IPS DF 6.9 (cell line): ENCODE measurements around the gene IL1RAPL2.

Experiments used
- DNase-seq: peaks from one replicate; pipeline ENCODE4 v3.0.0-alpha.2; 2013; ENCODE audit warnings: low read depth, low spot score
- H3K27ac ChIP-seq: one replicate; pipeline ENCODE4 v1.5.1; 2013; ENCODE audit warnings: low read length, control low read depth
- H3K27me3 ChIP-seq: 2 replicates; pipeline ENCODE4 v1.6.1; 2013; ENCODE audit warnings: mild to moderate bottlenecking, low read length; ENCODE audit not compliant: control insufficient read depth, insufficient read depth
- H3K36me3 ChIP-seq: 2 replicates; pipeline ENCODE4 v1.6.1; 2013; ENCODE audit warnings: low read length; ENCODE audit not compliant: control insufficient read depth, insufficient read depth
- H3K4me1 ChIP-seq: 2 replicates; pipeline ENCODE4 v1.6.1; 2013; ENCODE audit warnings: low read length; ENCODE audit not compliant: control insufficient read depth, insufficient read depth
- H3K4me3 ChIP-seq: 2 replicates; pipeline ENCODE4 v1.5.1; 2013; ENCODE audit warnings: mild to moderate bottlenecking, low read length
- H3K9me3 ChIP-seq: 2 replicates; pipeline ENCODE4 v1.6.1; 2013; ENCODE audit warnings: low read length, inconsistent platforms; ENCODE audit not compliant: control insufficient read depth, insufficient read depth
- WGBS: extraction: QIAGEN DNeasy Blood & Tissue Kit; methylation state at CpG from one replicate; pipeline ENCODE4 v1.1.7; 2013; ENCODE audit warnings: mixed read lengths, missing lambda C conversion rate; ENCODE audit not compliant: insufficient read length, insufficient coverage; 5-methylcytosine and 5-hydroxymethylcytosine counted together

Gene IL1RAPL2

DNA sequence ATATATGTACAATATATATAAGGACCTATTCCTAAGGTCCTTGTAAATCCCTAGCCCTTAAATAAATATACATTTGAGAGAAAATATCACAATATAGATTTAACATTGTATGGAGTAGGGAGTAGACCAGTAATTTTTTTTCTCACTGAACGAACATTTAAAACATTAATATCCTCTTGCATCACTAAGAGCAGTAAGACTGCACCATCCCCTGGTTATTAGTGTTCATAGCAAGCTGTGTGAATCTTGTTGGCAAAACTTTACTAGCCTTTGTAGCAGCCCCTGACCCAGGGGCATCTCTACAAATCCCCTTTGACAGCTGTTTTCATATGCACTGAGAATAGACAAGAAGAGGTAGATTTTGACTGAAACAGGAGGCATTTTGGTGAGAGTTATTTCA is 146.5 kb downstream of the IL1RAPL2 start:
- no peaks in the 10 kb centered on the region for H3K27me3 ChIP-seq
- no CpG with 5 or more reads among the region's 1 CpG for WGBS
- no peak for DNase-seq

GRCh38 chrX:104721854-104722253 is 155.9 kb downstream of the IL1RAPL2 start:
- Histone ChIP-seq H3K27ac (no peak overlapping the region), H3K4me1 (no peaks in the 10 kb centered on the region), H3K27me3 (no peaks in the 10 kb centered on the region), H3K36me3 (no peaks in the 10 kb centered on the region), H3K4me3 (no peak overlapping the region), H3K9me3 (no peaks in the 10 kb centered on the region)
- WGBS: no CpG with 5 or more reads among the region's 3 CpGs
- DNase-seq: no peak

More for the DNA sequence above, 146.5 kb downstream of the IL1RAPL2 start:
- H3K4me3 ChIP-seq: no peak overlapping the region
- H3K9me3 ChIP-seq: no peaks in the 10 kb centered on the region
- H3K4me1 ChIP-seq: no peaks in the 10 kb centered on the region
- H3K36me3 ChIP-seq: no peaks in the 10 kb centered on the region
- H3K27ac ChIP-seq: no peak overlapping the region

- H3K4me3 ChIP-seq: no peak overlapping the region
- no peaks in the 10 kb centered on the region for H3K4me1 ChIP-seq
- no peaks in the 10 kb centered on the region for H3K9me3 ChIP-seq
- WGBS: no CpG with 5 or more reads among the region's 3 CpGs
- no peak for DNase-seq
- no peak overlapping the region for H3K27ac ChIP-seq
- H3K36me3 ChIP-seq: no peaks in the 10 kb centered on the region
- no peaks in the 10 kb centered on the region for H3K27me3 ChIP-seq
Measured at GRCh38 chrX:104728456-104728855, 162.5 kb downstream of the IL1RAPL2 start.

- Histone ChIP-seq H3K9me3 (no peaks in the 10 kb centered on the region), H3K27ac (no peak overlapping the region), H3K27me3 (no peaks in the 10 kb centered on the region), H3K36me3 (no peaks in the 10 kb centered on the region), H3K4me3 (no peak overlapping the region), H3K4me1 (no peaks in the 10 kb centered on the region)
- no peak for DNase-seq
Measured at GRCh38 chrX:104742355-104742754, 176.4 kb downstream of the IL1RAPL2 start.

DNA sequence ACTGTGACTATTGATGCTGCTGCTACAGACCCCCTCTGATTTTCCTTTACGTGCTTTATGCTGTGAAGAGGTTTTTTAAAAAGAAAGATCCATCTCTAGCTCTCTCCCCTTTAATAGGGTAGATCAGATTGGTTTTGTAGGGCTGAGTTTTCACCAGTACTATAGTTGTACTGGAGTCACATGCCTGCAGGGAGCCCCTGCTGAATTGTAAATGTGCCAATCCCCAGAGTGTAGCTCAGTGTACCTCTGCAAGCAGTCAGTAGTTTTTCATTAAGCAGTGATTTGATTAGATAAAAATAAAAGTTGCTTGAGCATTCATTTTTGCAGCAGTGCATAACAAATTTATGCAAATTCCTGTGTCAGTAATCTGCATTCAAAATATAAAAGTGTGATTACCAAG is 179.2 kb downstream of the IL1RAPL2 start:
- no peak for DNase-seq
- H3K4me1 ChIP-seq: no peaks in the 10 kb centered on the region
- H3K9me3 ChIP-seq: no peaks in the 10 kb centered on the region
- no peak overlapping the region for H3K27ac ChIP-seq
- WGBS: no CpG with 5 or more reads among the region's 1 CpG
- H3K27me3 ChIP-seq: no peaks in the 10 kb centered on the region
- no peaks in the 10 kb centered on the region for H3K36me3 ChIP-seq
- H3K4me3 ChIP-seq: no peak overlapping the region

- H3K27ac ChIP-seq: no peak overlapping the region
- H3K9me3 ChIP-seq: no peaks in the 10 kb centered on the region
- no CpG with 5 or more reads among the region's 2 CpGs for WGBS
- H3K4me3 ChIP-seq: no peak overlapping the region
- no peaks in the 10 kb centered on the region for H3K4me1 ChIP-seq
- no peaks in the 10 kb centered on the region for H3K27me3 ChIP-seq
- H3K36me3 ChIP-seq: no peaks in the 10 kb centered on the region
- DNase-seq: no peak
Measured at GRCh38 chrX:104749951-104750610, 184.1 kb downstream of the IL1RAPL2 start.

- no peaks in the 10 kb centered on the region for H3K36me3 ChIP-seq
- no peak overlapping the region for H3K27ac ChIP-seq
- no peak for DNase-seq
- no peaks in the 10 kb centered on the region for H3K4me1 ChIP-seq
- no peak overlapping the region for H3K4me3 ChIP-seq
- H3K27me3 ChIP-seq: no peaks in the 10 kb centered on the region
- no peaks in the 10 kb centered on the region for H3K9me3 ChIP-seq
Measured at GRCh38 chrX:104762641-104763040, 196.6 kb downstream of the IL1RAPL2 start.

- Histone ChIP-seq H3K4me1 (no peaks in the 10 kb centered on the region), H3K4me3 (no peak overlapping the region), H3K9me3 (no peaks in the 10 kb centered on the region), H3K27me3 (no peaks in the 10 kb centered on the region), H3K36me3 (no peaks in the 10 kb centered on the region), H3K27ac (no peak overlapping the region)
- DNase-seq: no peak
Measured at GRCh38 chrX:104789784-104790183, 223.8 kb downstream of the IL1RAPL2 start.

DNA sequence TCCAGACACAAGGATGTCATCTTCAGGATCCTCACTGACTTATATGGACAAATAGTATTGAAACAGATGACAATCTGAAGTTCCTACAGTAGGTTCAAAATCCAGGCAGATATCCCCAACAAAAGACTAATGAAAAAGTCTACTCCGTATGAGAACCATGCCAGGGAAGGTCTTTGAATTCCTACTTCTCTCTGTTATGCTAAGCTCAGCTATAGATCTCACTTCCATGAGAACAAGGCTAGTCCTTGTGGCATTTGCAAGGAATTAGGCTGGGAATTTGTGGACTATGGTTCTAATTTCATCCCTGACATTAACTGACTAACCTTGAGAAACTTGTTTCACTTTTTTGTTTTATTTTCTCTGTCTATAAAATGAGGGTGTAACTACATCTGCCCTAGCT is 229.8 kb downstream of the IL1RAPL2 start:
- Histone ChIP-seq H3K4me1 (no peaks in the 10 kb centered on the region), H3K9me3 (no peaks in the 10 kb centered on the region), H3K27me3 (no peaks in the 10 kb centered on the region), H3K4me3 (no peak overlapping the region), H3K27ac (no peak overlapping the region), H3K36me3 (no peaks in the 10 kb centered on the region)
- DNase-seq: no peak
- WGBS: no CpG with 5 or more reads among the region's 1 CpG

DNA sequence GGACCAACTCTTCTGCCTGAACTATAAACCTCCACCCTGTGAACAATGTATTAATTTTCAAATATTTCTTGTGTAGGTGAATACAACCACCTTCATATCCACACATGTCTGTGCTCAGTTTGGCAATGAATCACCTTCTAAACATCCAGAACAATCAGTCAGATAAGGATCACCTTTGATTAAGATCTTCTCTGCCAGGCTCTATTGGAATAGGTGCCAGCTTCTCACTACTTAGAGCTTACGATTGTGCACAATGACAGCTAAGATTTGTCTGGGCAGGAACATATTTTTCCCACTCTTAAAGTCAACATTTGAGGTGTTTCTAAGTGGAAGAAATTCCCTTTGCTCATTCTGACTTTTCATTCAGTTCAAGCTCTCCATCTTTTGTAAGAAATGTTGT is 237.2 kb downstream of the IL1RAPL2 start:
- Histone ChIP-seq H3K27me3 (no peaks in the 10 kb centered on the region), H3K4me3 (no peak overlapping the region), H3K4me1 (0 out of 2 replicates have a peak, but pooled peaks cover 1% of the 10 kb centered on the region), H3K27ac (no peak overlapping the region), H3K36me3 (no peaks in the 10 kb centered on the region), H3K9me3 (no peaks in the 10 kb centered on the region)
- WGBS: no CpG with 5 or more reads among the region's 1 CpG
- DNase-seq: no peak

GRCh38 chrX:104806346-104806745 is 240.3 kb downstream of the IL1RAPL2 start:
- H3K4me3 ChIP-seq: no peak overlapping the region
- H3K9me3 ChIP-seq: no peaks in the 10 kb centered on the region
- H3K36me3 ChIP-seq: no peaks in the 10 kb centered on the region
- no peak overlapping the region for H3K27ac ChIP-seq
- DNase-seq: no peak
- WGBS: no CpG with 5 or more reads among the region's 2 CpGs
- 0 out of 2 replicates have a peak, but pooled peaks cover 1% of the 10 kb centered on the region for H3K4me1 ChIP-seq
- H3K27me3 ChIP-seq: no peaks in the 10 kb centered on the region
